Ecto neural progenitor cell (in vitro differentiated cells): ENCODE results near the gene NAA25.
A peak's percentile ranks its signal among the peaks of the same experiment; 100 is the strongest.
"Not testable (repeated sequence)": the region's sequence is repeated elsewhere in the genome, so short reads cannot be mapped to it uniquely, and the experiment has no call there.

Source experiments
- DNase-seq: peaks from one replicate; pipeline ENCODE4 v3.0.0-alpha.2; 2018; ENCODE audit warnings: low spot score

NAA25 gene

DNA sequence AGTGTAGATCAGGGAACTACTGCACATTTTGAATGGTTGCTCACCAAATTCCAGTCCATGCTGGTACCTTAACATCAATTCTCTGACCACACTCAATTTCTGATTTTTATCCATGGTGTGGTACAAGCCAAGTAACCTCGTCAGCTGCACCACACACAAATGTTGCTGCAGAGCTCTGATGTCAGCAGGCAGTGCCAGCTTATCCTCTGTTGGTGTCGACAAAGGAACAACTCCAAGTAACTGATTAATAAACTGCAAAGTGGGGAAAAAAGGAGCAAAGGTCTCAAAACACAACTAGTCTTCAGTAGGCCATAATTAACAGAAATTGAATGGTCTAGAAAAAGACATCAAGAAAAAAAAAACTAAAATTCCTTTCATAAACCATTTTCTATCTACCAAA is 47.4 kb downstream of the NAA25 start:
- DNase-seq: no peak

DNA sequence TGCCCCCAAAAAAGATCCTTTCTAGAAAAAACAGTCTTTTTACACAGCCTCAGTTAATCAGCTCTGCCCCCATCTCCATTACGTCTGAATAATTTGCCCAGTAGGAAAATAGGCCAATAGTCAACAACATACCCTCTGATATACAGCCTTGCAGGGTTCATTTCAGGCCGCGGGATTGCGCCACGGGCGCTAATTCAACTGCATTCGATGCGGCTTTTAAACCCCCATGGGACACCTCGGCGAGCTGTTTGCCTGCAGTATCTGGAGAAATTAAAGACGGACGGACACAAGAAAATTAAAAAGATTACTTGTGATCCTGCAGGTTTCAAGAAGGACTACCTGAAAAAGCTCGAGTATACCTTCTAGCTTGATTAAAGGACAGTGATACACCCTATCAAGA is 59.2 kb downstream of the NAA25 start:
- DNase-seq: no peak

DNA sequence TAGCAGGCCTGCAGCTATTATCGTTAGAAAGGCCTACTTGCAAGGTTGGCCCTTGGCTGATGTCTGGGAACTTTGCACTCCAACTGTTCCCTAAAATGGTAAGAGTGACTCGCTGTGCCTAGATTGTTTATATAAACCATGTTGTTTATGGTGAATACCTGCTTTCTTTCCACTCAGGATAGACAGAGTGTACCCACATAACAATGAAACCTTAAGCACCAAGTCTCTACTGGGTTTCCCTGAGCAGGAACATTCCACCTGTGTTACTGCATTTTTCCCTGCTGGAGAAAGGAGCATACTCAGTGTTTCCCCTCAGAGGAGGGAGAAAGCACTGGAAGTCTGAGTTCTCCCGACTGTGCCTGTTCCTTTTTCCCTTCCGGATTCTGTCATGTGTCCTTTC is 62.6 kb downstream of the NAA25 start:
- DNase-seq: no peak

DNA sequence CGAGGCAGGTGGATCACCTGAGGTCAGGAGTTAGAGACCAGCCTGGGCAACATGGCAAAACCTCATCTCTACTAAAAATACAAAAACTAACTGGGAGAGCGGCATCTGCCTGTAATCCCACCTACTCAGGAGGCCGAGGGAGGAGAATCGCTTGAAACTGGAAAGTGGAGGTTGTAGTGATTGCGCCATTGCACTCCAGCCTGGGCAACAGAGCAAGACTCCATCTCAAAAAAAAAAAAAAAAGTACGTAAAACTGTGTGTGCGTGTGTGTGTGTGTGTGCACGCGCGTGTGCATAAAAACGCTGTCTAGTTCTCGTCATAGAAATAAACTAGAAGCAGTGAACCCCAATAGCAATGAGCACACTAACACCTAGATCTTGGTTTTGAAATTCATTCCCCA is 72.0 kb downstream of the NAA25 start:
- not testable (repeated sequence) for DNase-seq

DNA sequence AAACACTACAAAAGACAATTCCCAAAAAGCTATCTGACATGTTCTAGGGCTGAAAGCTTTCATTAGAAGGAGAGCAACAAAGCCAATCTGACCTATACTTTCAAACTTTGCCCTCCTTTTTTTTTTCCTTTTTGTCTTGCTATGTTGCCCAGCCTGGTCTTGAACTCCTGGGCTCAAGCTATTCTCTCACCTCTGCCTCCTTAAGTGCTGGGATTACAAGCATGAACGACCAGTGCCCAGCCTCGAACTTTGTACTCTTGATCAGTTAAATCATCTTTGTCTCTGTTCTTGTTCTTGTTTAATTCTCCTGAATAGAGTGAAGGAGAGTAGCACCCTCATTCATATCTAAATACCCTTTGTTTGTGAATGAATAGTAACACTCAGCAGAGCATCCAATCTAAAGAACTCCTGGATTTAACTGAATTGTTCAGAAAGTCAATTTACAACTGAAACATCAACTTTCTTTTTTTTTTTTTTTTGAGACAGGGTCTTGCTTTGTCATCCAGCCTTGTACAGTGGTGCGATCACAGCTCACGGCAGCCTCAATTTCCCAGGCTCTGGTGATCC is 73.3 kb downstream of the NAA25 start:
- no peak for DNase-seq

DNA sequence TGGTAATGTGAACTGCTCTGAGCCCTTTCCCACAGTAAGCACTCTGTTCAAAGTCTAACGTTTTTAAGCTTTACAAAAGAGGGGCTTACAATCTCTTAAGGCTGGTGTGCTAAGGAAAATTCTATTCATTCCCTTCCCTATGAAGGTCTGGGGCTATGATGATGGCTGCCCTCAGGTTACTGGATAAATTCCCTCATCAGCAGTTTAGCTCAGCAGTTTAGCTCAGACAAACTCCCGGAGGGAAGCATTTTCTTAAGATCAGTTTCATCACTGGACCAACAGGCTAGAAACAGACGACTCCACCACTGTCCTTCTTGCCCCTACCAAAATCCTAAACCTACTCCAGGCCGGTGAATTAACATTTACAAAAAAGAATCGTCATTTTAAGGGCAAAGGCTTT is 76.3 kb downstream of the NAA25 start:
- DNase-seq: no peak

DNA sequence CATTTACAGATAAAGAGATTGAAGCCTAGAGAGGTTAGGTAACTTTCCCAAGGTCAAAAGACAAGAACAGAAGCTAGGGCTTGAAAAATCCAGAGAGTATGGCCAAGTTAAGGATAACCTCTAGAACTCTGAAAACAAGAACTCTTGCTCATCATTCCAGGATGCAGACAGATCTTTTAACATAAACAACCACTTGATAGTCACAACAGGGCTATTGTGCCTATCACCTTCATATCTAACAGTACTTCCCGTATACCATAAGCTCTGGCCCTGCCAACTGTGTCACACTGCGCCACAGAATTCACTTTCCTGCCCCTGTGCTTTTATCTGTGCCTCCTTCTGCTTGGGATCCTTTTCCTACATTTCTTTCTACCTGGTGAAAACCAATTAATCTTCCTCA is 77.1 kb downstream of the NAA25 start:
- no peak for DNase-seq

DNA sequence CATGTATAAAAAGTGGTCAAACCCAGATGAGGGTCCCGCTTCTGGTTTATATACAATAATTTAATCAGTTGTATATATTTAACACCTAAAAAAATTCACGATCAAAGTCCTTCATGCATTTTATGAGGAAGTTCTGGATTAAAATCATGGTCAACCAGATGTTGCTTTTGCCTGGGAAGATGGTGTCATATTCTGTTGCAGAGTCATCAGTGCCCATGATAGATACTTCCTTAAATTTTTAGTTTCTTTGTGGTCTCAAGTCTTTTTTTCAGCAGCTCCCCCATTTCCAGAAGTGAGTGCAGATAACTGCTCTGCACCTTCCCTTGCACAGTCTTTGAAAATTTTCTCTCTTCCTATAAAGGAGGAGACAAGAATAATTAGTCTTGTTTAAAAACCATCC is 79.3 kb downstream of the NAA25 start:
- no peak for DNase-seq

DNA sequence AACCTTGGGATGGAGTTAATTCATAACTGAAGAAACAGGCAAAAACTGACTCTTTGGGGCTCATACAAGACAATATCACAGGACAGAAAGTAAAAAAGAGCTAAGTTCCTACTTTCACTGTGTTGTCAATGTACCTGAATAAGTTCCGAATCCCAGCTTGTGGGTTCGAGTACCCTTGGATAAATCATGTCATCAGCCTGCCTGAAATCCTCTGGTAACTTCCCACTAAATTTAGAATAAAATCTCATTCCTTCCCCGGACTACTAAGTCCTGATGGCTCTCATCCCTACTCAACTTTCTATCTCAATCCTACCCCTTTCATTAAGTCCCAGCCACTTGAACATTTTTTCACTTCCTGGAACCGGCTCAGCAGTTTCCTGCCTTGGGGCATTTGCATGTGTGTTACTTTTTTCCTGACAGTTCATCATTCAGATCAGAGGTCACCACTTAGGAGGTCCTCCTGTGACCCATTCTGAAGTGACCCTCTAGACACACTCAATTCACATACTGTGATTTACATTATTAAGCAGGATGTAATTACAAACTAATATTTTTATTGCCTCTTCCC is 82.7 kb downstream of the NAA25 start:
- DNase-seq: no peak

DNA sequence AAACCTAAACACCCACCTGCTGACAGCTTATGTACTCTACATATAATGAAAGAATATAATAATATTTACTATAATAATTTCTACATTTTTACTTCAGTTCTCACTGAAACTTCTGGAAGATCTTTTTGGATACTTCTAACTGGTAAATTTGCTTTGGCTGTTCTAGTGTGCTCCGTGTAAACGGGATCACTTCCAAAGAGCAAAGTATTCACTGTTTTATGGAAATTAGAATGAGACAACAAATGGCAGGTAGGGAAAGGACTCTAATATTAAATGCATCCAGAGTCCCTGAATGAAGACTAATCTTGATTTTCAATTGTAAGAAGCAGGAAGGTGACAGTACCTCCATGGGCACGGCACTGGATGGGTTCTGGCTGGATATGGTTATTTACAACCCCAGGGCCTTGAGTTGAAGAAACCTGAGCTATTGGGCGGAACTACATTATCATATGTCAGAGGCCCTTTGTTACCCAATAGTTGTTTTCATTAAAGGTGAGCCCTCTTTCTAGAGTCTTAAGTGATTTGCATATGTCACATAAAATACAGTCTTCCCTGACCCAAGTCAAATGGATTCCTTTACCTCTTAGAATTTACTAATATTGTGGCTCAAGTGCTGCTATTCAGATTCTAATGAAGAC is 84.7 kb downstream of the NAA25 start:
- no peak for DNase-seq

DNA sequence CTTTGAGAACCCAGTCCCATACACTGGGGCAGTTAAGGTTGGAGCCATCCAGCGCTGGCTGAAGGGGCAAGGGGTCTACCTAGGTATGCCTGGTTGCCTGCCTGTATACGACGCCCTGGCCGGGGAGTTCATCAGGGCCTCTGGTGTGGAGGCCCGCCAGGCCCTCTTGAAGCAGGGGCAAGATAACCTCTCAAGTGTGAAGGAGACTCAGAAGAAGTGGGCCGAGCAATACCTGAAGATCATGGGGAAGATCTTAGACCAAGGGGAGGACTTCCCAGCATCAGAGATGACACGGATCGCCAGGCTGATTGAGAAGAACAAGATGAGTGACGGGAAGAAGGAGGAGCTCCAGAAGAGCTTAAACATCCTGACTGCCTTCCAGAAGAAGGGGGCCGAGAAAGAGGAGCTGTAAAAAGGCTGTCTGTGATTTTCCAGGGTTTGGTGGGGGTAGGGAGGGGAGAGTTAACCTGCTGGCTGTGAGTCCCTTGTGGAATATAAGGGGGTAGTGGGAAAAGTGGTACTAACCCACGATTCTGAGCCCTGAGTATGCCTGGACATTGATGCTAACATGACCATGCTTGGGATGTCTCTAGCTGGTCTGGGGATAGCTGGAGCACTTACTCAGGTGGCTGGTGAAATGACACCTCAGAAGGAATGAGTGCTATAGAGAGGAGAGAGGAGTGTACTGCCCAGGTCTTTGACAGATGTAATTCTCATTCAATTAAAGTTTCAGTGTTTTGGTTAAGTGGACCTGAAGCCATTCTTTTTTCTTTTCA is 86.2 kb downstream of the NAA25 start:
- DNase-seq: no peak

DNA sequence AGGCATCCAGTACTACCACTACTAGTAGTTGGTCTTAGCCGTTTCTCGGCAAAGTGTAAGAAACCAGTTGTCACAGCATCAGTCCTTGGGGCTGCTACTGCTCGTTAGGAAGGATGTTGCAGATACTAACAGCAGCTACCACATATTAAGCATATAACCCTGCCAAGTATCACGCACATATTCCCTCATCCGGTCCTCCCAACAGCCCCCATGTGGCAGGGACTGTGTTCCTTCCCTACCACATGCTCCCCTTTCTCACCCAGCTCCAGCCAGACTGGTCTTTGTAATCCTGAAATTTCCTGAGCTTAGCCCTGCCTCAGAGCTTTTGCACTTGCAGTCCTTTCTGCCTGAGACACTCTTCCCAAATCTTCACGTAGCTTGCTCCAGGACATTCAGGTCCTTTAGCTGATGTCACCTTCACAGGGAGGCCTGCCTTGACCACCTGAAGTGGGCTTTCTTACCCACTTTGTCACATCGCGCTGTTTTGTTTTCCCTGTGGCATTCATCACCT is 87.6 kb downstream of the NAA25 start:
- no peak for DNase-seq

DNA sequence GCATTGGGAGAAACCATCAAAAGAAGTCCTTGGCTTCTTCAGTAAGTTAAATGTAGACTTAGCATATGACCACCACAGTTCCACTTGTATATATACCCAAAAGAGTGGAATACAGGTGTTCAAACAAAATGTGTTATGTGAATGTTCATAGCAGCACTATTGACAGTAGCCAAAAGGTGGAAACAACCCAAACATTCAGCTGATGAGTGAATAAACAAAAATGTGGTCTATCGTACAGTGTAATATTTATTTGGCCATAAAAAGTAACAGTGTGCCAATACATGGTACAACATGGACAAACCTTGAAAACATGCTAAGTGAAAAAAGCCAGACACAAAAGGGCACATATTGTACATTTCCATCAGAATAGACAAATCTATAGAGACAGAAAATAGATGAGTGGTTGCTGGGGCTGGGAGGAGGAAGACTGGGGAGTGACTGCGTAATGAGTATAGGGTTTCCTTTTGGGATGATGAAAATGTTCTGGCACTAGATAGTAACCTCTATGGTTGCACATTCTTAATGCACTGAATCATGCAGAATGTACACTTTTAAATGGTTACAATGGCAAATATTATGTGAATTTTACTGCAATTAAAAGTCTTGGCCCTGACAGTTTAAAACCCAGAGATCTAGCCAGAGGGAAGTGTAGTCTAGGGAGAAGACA is 89.9 kb downstream of the NAA25 start:
- DNase-seq: no peak

DNA sequence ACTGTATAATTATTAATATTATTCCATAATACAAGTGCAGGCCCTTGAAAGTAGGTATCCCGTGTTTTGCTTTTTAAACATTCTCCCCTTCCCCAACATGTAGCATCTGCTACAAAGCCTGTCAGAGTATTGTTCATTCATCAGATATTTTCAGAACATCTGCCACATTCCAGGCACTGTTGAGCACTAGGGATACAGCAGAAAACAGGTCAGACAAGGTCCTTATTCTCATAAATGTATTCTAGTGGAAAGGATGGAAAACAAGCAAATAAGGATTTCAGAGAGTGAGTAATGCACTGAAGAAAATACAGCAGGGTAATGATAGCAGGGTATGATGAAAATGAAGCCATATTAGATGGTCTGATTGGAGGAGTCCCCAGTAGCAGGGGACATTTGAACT is 91.5 kb downstream of the NAA25 start:
- no peak for DNase-seq

DNA sequence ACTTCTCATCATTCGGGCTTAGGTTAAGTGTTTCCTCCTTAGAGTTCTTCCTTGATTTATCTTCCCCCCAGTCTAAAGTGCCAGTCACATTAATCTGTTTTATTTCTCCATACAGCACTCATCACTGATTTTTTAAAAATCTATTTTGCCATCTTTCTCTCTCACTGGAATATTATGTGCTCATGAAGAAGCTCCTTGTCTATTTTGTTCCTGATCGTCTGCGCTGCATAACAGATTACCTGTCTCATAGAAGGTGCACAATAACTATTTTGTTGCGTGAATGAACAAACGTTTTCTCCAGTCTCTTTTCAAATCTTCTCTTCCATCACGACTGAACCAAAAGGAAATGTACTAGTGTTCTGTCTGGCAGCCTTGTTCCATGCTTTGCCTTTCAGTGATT is 92.6 kb downstream of the NAA25 start:
- no peak for DNase-seq

DNA sequence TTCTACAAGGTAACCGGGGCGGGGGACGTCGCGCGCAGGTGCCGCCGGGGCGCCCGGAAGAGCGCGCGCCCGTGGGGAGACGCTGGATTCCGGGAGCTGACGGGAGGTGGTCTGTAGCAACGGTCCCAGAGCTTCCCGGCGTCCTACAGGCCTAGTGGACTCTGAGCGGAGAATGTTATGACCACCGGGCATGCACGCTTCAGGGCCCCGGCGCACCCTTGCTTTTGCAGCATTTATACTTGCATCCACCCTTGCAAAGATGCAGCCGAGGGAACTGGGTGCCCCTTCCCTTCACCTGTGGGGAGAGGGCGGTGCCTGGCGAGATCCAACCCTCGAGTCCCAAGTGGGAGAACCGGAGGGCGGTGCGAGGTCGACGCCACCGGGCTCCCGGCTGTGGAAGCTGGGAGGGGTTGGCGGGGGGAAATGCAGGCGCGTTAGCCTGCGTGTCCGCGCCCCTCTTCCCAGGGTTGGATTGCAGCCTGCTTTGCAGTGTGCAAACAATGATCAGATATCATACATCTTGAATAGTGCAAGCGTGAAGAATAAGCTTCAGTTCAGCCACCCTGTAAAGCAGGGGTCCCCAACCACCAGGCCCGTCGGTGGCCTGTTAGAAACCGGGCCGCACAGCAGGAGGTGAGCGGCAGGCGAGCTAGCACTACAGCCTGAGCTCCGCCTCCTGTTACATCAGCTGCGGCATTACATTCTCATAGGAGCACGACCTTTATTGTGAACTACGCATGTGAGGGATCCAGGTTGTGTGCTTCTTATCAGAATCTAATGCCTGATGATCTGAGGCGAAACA is 94.8 kb downstream of the NAA25 start:
- peak; percentile 81 for DNase-seq

DNA sequence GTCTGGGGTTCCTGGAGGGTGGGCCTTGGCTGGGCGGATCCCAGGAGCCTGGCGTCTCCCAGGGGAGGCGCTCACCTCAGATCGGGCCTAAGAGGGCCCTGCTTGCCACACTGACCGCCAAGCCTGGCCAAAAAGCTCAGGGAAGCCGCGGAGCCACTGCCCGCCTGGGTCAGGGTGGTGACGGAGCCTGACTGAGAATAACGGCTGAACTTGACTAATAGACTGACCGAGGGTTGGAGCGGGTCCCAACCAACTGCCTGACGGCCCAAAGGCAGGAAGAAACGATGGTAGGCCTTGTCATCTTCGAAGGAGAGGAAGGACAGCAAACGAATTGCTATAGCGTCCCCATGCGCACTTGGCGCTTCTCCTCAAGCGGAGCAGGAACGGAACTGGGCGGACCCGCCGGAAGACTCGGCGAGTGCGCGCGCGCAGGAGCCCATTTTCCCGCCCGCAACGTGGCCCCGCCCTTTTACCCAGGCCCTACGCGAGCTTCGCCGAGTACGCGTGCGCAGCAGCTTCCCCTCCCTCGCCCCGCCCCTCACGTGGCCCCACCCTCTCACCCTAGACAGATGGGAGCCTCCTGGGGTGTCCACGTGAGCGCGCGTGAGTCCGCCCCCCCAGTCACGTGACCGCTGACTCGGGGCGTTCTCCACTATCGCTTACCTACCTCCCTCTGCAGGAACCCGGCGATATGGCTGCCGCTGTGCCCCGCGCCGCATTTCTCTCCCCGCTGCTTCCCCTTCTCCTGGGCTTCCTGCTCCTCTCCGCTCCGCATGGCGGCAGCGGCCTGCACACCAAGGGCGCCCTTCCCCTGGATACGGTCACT is 95.6 kb downstream of the NAA25 start, which contains the start of the genes ERP29 and TMEM116:
ERP29 (plus strand) TSS at position 652 of the 826 bp plus-strand sequence; CDS start at position 692, 40 bp downstream.
TMEM116 (minus strand) TSS at position 391 of the 826 bp plus-strand sequence. CDS start 7,895 bp downstream, outside the sequence.
- DNase-seq: peak; percentile 100

DNA sequence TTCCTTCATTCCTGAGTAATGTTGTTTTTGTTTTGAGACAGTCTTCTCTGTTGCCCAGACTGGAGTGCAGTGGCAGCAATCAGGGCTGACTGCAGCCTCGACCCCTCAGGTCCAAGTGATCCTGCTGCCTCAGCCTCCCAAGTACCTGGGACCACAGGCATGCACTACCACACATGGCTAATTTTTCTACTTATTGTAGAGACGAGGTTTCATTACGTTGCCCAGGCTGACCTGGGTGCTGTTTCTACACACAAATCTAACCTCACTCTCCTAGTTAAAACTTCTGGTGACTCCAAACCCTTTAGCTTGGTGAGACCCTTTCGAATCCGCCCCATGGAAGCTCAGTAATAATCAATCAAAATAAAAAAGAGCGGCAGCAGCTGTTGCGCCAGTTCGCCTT is 96.9 kb downstream of the NAA25 start:
- DNase-seq: no peak

DNA sequence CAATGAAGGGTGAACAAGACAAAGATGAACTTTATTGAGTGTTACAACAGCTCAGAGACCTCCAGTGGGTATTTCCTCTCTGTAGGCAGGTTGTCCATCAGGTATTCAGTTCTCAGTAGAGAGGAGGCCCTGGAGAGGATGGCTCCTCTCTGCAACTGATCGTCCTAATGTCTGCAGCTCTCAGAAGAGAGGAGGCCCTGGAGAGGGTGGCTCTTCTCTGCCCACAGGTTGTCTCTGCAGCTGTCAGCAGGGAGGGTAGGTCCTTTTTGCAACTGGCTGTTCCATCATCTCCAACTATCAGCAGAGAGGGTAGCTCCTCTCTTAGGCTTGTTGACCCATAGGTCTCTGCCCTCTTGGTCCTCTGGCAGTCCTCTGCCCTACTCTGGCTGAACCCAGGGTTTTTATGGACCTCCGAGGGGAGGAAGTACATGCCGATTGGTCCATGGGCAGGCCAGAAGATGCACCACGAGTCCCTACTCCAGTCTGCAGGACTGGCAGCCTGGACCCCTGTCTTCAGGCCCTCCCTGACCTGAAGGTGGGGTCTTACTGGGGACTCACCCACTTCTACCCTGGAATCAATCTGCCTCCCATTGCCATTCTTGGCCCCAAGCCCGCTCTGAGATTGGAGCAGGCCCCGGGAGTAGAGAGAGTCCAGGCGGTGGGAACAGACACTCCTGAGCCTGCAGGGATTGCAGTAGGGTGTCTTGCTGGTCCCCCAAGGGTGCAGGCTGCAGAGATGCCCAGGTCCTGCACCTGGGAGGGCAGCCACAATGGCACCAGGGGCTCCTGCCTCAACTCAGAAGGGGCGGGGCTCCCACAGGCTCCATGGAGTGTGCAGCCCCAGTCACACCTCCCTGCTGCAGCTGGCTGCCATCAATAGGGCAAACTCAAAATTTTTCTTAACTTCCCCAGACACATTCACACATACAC is 97.9 kb downstream of the NAA25 start:
- no peak for DNase-seq
